Thyroid gland (tissue), 4 donors: Measurements from ENCODE around the gene FZD4. TPM values are rescaled to one million over a fixed set of nuclear protein-coding genes. Genes with fewer than 3 reads are reported as not detected.

ENCODE experiments used
- DNase-seq, 2 donors: peaks; one replicate each; pipeline ENCODE4 v3.0.0-alpha.2; 2019
- H3K27ac ChIP-seq, 3 donors: fragments of 200-600 bp; sonication (generic); 1 replicate in 2 of 3; 2 replicates in 1 of 3; pipeline ENCODE4 v1.5.1; 2016 to 2019; ENCODE audit warnings: mild to moderate bottlenecking in 1 of 3, moderate library complexity in 1 of 3
- H3K27me3 ChIP-seq: fragments of 200-600 bp; sonication (generic); one replicate; pipeline ENCODE4 v1.5.1; 2019
- H3K36me3 ChIP-seq, 2 donors: fragments of 200-600 bp; sonication (generic); one replicate each; pipeline ENCODE4 v1.5.1; 2016 to 2019
- H3K4me1 ChIP-seq, 2 donors: fragments of 200-600 bp; sonication (generic); one replicate each; pipeline ENCODE4 v1.5.1; 2017 to 2019
- H3K4me3 ChIP-seq, 3 donors: fragments of 200-600 bp; sonication (generic); replicated peaks in 1 of 3; 1 replicate in 2 of 3; 2 replicates in 1 of 3; pipeline ENCODE4 v1.5.1; 2016; ENCODE audit warnings: mild to moderate bottlenecking in 1 of 3
- H3K9me3 ChIP-seq: fragments of 200-600 bp; sonication (generic); one replicate; pipeline ENCODE4 v1.5.1; 2017
- POLR2A ChIP-seq, 2 donors: fragments of 450-650 bp; IDR thresholded peaks; one replicate each; pipeline ENCODE4 v1.6.1; 2017; ENCODE audit warnings: antibody characterized with exemption in 2 of 2, mild to moderate bottlenecking in 2 of 2, moderate library complexity in 1 of 2
- WGBS, 2 donors: methylation state at CpG; one replicate each; pipeline ENCODE4 v1.1.5; 2017; 5-methylcytosine and 5-hydroxymethylcytosine counted together
- intact Hi-C: fragments of 100-400 bp; cut with DNase I; formaldehyde crosslinking; loops from one replicate; pipeline ENCODE4 v1.15.1; 2023
- total RNA-seq, 4 donors: library from RNA; depleted of rRNA; stranded (reverse); fragments of >200 nt; gene quantifications; one replicate each; pipeline ENCODE4 v1.2.3, GENCODE V29; 2016
- TF ChIP-seq, protein P1 (sequence below), 6 experiments: fragments of 200-600 bp in 3 of 6; fragments of 450-650 bp in 3 of 6; sonication (generic) in 3 of 6; IDR thresholded peaks; one replicate each; pipeline ENCODE4 v1.5.1; 2016 to 2019; ENCODE audit warnings: antibody characterized with exemption in 6 of 6, mild to moderate bottlenecking in 2 of 6, inconsistent platforms in 1 of 6, moderate library complexity in 1 of 6

The FZD4 gene
- total RNA-seq, 4 donors from 2014 or later = 32.9 to 70.8 (median 48.0) TPM

DNA sequence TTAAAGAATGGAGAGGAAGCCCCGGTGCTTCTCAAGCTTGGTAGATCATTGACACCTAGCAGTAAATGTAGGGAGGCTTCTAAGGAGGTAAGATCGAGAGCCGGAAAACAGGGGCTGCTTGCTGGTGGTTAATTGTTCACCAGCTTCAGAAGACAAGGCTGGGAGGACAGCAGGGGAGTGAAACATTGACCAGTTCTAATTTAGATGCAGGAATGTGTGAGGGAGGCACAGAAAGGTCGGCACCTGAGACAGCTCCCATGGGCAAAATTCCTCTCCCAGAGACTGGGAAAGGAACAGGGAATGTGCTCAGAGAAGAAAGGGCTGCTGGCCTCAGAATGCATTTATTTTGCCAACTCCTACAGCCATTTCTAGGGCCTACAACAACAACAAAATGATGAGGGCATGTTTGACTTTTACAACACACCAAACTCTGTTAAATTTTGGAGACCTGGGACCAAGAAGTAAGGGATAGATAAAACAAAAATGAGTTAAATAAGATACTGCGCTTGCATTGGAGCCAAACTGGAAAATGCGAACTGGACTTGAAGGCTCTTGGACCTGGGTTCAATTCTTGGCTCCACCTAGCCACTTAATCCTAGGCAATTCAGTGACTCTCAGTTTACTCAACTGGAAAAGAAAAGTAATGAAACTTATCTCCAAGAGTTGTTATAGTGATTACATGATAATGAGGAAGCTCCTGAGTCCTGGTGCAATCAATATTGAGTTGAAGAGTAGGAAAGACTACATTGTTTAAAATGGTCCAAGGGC is 31.0 kb downstream of the FZD4 start:
- TF ChIP-seq POLR2A (IDR thresholded peaks at IDR 0.05) = no peak
- TF ChIP-seq, protein P1, sequence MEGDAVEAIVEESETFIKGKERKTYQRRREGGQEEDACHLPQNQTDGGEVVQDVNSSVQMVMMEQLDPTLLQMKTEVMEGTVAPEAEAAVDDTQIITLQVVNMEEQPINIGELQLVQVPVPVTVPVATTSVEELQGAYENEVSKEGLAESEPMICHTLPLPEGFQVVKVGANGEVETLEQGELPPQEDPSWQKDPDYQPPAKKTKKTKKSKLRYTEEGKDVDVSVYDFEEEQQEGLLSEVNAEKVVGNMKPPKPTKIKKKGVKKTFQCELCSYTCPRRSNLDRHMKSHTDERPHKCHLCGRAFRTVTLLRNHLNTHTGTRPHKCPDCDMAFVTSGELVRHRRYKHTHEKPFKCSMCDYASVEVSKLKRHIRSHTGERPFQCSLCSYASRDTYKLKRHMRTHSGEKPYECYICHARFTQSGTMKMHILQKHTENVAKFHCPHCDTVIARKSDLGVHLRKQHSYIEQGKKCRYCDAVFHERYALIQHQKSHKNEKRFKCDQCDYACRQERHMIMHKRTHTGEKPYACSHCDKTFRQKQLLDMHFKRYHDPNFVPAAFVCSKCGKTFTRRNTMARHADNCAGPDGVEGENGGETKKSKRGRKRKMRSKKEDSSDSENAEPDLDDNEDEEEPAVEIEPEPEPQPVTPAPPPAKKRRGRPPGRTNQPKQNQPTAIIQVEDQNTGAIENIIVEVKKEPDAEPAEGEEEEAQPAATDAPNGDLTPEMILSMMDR (IDR thresholded peaks at IDR 0.05) = no peak
- H3K9me3 ChIP-seq = no peaks in the 10 kb centered on the region
- H3K4me3 ChIP-seq = no peak overlapping the region
- 76 to 81% methylated on average over 6 of the region's 6 CpGs for WGBS, 2 donors
- no peaks in the 10 kb centered on the region for H3K27me3 ChIP-seq
- no peak overlapping the region for H3K27ac ChIP-seq
- H3K4me1 ChIP-seq = peaks cover 0 to 12% of the 10 kb centered on the region in 2 donors
- H3K36me3 ChIP-seq = no peaks in the 10 kb centered on the region
- intact Hi-C loops = loop anchor here (5.0 kb wide), 1 partner anchor 57 kb away; no protein-coding TSS in a partner anchor
- DNase-seq = no peak

DNA sequence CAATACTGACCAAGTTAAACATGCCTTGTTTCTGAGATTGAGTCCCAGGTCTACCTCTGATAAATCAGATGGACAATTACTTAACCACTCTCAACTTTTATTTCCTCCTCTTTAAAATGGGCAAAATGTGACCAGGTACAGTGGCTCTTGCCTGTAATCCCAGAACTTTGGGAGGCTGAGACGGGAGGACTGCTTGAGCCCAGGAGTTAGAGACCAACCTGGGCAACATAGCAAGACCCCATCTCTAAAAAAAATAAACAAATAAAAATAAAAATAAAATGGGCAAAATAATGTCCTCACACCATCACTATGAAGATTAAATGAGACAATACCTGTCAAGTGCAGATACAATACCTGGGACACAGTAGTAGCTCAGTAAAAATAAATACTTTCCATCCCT is 33.0 kb downstream of the FZD4 start:
- WGBS, 2 donors = 100% methylated on average over 1 of the region's 1 CpG
- intact Hi-C loops = loop anchor here (5.0 kb wide), 1 partner anchor 55 kb away; no protein-coding TSS in a partner anchor
- no peaks in the 10 kb centered on the region for H3K9me3 ChIP-seq
- H3K36me3 ChIP-seq = no peaks in the 10 kb centered on the region
- DNase-seq = no peak
- H3K4me3 ChIP-seq = no peak overlapping the region
- TF ChIP-seq, protein P1 (IDR thresholded peaks at IDR 0.05) = no peak
- no peak for TF ChIP-seq POLR2A (IDR thresholded peaks at IDR 0.05)
- no peak overlapping the region for H3K27ac ChIP-seq
- H3K27me3 ChIP-seq = no peaks in the 10 kb centered on the region
- peaks cover 0 to 12% of the 10 kb centered on the region in 2 donors for H3K4me1 ChIP-seq

DNA sequence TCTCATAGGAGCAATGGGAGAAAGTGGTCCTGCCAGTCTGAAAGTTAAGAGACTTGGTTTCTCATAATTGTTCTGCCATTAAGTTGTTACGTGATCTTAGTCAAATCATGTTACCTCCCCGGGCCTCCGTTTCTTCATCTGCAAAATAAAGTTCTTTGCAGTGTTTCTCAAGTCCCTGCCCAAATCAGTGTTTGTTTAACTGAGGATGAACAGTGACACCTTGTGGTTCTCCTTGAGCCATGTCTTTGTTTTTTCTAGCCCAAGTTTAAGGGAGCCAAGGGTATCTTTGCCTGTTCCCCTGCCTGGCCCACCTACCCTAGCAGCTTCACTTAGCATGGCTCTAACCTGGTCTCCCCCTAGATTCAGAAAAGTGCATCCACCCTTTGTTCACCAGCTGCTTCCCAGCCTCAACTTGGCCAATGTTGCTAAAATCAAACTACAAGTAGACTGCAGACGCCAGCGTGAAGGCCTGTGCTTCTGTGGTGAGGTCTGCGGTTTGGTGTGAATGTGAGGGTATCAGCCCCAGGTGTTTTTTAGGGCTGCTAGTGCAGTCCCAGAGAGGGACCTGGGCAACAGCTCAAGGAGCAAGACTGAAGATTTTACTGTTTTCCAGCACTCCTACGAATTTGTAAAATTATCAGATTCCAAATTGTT is 35.5 kb downstream of the FZD4 start:
- no peak for DNase-seq

DNA sequence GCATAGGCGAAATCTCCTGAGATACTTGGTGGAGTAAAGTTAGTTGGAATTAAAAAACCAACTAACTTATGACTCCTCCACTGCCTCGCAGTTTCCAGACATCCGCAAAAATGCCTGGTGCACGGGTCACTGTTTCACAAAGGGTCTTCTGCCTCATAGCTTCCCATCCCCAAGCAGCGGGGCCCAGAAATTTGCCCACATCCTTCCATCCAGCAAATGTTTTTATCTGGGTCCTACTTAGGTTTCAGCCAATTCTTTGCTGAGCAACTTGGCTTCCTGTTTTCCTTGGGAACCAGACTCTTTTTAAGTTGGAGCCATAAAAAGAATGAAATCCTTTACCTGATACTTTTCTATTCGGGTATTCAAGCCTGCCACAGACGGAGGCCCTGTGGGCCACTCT is 36.2 kb downstream of the FZD4 start:
- no peak for DNase-seq
- TF ChIP-seq, protein P1 (IDR thresholded peaks at IDR 0.05) = no peak
- TF ChIP-seq POLR2A (IDR thresholded peaks at IDR 0.05) = no peak
- H3K4me3 ChIP-seq = no peak overlapping the region
- H3K27me3 ChIP-seq = no peaks in the 10 kb centered on the region
- intact Hi-C loops = no loop called here
- no peaks in the 10 kb centered on the region for H3K36me3 ChIP-seq
- H3K4me1 ChIP-seq = peaks cover 0 to 14% of the 10 kb centered on the region in 2 donors
- 70 to 78% methylated on average over 7 of the region's 7 CpGs for WGBS, 2 donors
- H3K9me3 ChIP-seq = no peaks in the 10 kb centered on the region
- peak overlapping the region; percentile 1 to 26 (median 19) for H3K27ac ChIP-seq

More for the DNA sequence above, 35.5 kb downstream of the FZD4 start:
- 63 to 68% methylated on average over 7 of the region's 7 CpGs for WGBS, 2 donors
- intact Hi-C loops = loop anchor here (5.0 kb wide), 1 partner anchor 52 kb away; no protein-coding TSS in a partner anchor
- H3K4me3 ChIP-seq = no peak overlapping the region
- H3K9me3 ChIP-seq = no peaks in the 10 kb centered on the region
- no peaks in the 10 kb centered on the region for H3K36me3 ChIP-seq
- peaks cover 0 to 16% of the 10 kb centered on the region in 2 donors for H3K4me1 ChIP-seq
- H3K27ac ChIP-seq = peak overlapping the region in 2 of 3 donors; percentile 1 to 26
- no peak for TF ChIP-seq POLR2A (IDR thresholded peaks at IDR 0.05)
- TF ChIP-seq, protein P1 (IDR thresholded peaks at IDR 0.05) = peak; percentile 18 to 75 (median 56)
- H3K27me3 ChIP-seq = no peaks in the 10 kb centered on the region

DNA sequence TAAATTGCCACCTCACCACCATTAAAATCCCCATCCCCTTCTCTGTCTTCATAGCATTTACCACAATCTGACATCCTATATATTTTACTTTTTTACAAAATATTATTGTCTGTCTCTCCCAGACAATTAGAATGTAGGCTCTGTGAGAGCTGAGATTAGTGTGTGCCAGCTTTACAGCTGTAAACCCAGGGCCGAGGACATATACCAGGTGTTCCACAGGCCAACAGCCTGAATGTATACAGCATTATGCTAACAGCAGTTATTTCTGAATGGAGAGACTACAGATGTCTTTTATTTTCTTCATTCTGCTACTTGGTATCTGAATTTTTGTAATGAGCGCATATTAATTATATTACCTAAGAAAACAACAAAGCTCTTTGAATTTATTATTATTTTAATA is 36.7 kb downstream of the FZD4 start:
- Histone ChIP-seq H3K27ac (peak overlapping the region in 2 of 3 donors; percentile 1 to 26), H3K27me3 (no peaks in the 10 kb centered on the region), H3K4me1 (peaks cover 0 to 14% of the 10 kb centered on the region in 2 donors), H3K36me3 (no peaks in the 10 kb centered on the region), H3K4me3 (no peak overlapping the region), H3K9me3 (no peaks in the 10 kb centered on the region)
- 93 to 94% methylated on average over 2 of the region's 2 CpGs for WGBS, 2 donors
- DNase-seq = no peak
- intact Hi-C loops = no loop called here
- TF ChIP-seq, protein P1 (IDR thresholded peaks at IDR 0.05) = no peak
- no peak for TF ChIP-seq POLR2A (IDR thresholded peaks at IDR 0.05)
